Upper lobe of left lung (tissue), 6 donors: Measurements from ENCODE around the gene SMAD2. TPM values are rescaled to one million over a fixed set of nuclear protein-coding genes. Genes with fewer than 3 reads are reported as not detected.
A peak's percentile ranks its signal among the peaks of the same experiment; 100 is the strongest.

Experiments
- ATAC-seq, 2 donors: fragments of 200-7000 bp; cut with Tn5 transposase; one replicate each; pipeline ENCODE4 v1.9.1; 2022; ENCODE audit warnings: mild to moderate bottlenecking in 2 of 2, moderate library complexity in 2 of 2; ENCODE audit not compliant: low FRiP score in 2 of 2
- DNase-seq, 2 donors: peaks; one replicate each; pipeline ENCODE4 v3.0.0-alpha.2; 2019 to 2020
- H3K27ac ChIP-seq, 4 donors: fragments of 200-600 bp; sonication (generic); one replicate each; pipeline ENCODE4 v1.5.1; 2016 to 2019
- H3K27me3 ChIP-seq, 4 donors: fragments of 200-600 bp; sonication (generic); one replicate each; pipeline ENCODE4 v1.5.1; 2017 to 2019
- H3K36me3 ChIP-seq, 4 donors: fragments of 200-600 bp; sonication (generic); one replicate each; pipeline ENCODE4 v1.5.1; 2016 to 2019
- H3K4me1 ChIP-seq, 4 donors: fragments of 200-600 bp; sonication (generic); one replicate each; pipeline ENCODE4 v1.5.1; 2018 to 2019
- H3K4me3 ChIP-seq, 4 donors: fragments of 200-600 bp; sonication (generic); one replicate each; pipeline ENCODE4 v1.5.1; 2017 to 2019; ENCODE audit warnings: mild to moderate bottlenecking in 2 of 4, moderate library complexity in 1 of 4
- H3K9me3 ChIP-seq, 4 donors: fragments of 200-600 bp; sonication (generic); one replicate each; pipeline ENCODE4 v1.5.1; 2018 to 2019
- CTCF ChIP-seq, 6 experiments: fragments of 450-650 bp in 4 of 6; fragments of 200-600 bp in 2 of 6; sonication (generic) in 2 of 6; IDR thresholded peaks; one replicate each; pipeline ENCODE4 v1.5.1; 2016 to 2019; ENCODE audit warnings: antibody characterized with exemption in 6 of 6
- EP300 ChIP-seq, 4 donors: sonication (generic); formaldehyde crosslinking; IDR thresholded peaks; one replicate each; pipeline ENCODE4 v1.5.1; 2017; ENCODE audit warnings: antibody characterized with exemption in 4 of 4, control low read depth in 2 of 4
- POLR2A ChIP-seq, 4 donors: fragments of 450-650 bp; IDR thresholded peaks; one replicate each; pipeline ENCODE4 v1.5.1; 2016 to 2017; ENCODE audit warnings: antibody characterized with exemption in 4 of 4, mild to moderate bottlenecking in 2 of 4
- POLR2AphosphoS5 ChIP-seq, 2 donors: sonication (generic); formaldehyde crosslinking; IDR thresholded peaks; one replicate each; pipeline ENCODE4 v1.5.1; 2017; ENCODE audit warnings: antibody characterized with exemption in 2 of 2
- WGBS, 2 donors: methylation state at CpG; one replicate each; pipeline ENCODE4 v1.1.5; 2017 to 2018; 5-methylcytosine and 5-hydroxymethylcytosine counted together
- total RNA-seq, 6 donors: library from RNA; depleted of rRNA in 4 of 6; stranded (reverse); fragments of >200 nt in 4 of 6; gene quantifications; one replicate each; pipeline versions ENCODE4 v1.1.0 to v1.2.1, GENCODE V29; 2016 to 2021
- donor health status: DM: no; HTN: no; CAD: no; lungs with moderate emphysema.
- donor health status: DM: no; HTN: yes; CAD: no; lungs with severe emphysema.

Gene SMAD2
- total RNA-seq, 6 donors from 2014 or later: 52.1 to 151 (median 97.8) TPM

DNA sequence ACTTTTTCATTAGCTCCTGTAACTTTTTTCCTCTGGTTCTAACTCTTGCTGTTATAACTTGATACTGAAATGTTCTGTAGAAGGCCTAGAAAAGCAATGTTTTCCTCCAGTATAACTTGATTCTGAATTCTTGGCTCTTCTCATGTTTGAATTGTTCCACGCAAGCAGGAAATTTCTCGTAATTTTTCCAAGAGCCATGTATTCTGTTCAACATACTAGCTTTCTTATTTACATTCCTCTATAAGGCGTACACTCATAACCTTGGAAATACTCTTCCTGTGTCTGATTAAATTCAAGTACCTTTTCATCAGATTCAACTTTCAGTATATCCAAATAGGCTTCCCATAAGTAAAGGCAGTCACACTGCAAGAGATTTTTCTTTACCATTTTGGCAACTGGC lies 109.1 kb downstream of the SMAD2 start:
- Histone ChIP-seq H3K4me3 (no peak overlapping the region), H3K27ac (peak overlapping the region in 1 of 4 donors; percentile 52)

GRCh38 chr18:47817795-47818077 lies 112.7 kb downstream of the SMAD2 start:
- DNase-seq (no peak), ATAC-seq (no peak)
- no peaks in the 10 kb centered on the region for H3K27me3 ChIP-seq
- no peak for TF ChIP-seq EP300 (IDR thresholded peaks at IDR 0.05)
- TF ChIP-seq CTCF (IDR thresholded peaks at IDR 0.05): no peak
- TF ChIP-seq POLR2AphosphoS5 (IDR thresholded peaks at IDR 0.05): no peak
- TF ChIP-seq POLR2A (IDR thresholded peaks at IDR 0.05): no peak
- H3K4me3 ChIP-seq: no peak overlapping the region
- peaks cover 0 to 25% (median 6%) of the 10 kb centered on the region in 4 donors for H3K4me1 ChIP-seq
- no peaks in the 10 kb centered on the region for H3K36me3 ChIP-seq
- H3K27ac ChIP-seq: peak overlapping the region in 2 of 4 donors; percentile 13 to 25
- WGBS, 2 donors: 48 to 57% methylated on average over 1 of the region's 1 CpG
- H3K9me3 ChIP-seq: no peaks in the 10 kb centered on the region

More for the DNA sequence above, 109.1 kb downstream of the SMAD2 start:
- Histone ChIP-seq H3K4me1 (peaks cover 0 to 22% (median 8%) of the 10 kb centered on the region in 4 donors), H3K9me3 (no peaks in the 10 kb centered on the region), H3K27me3 (no peaks in the 10 kb centered on the region), H3K36me3 (peaks cover 0 to 4% (median 0%) of the 10 kb centered on the region in 4 donors)
- TF ChIP-seq EP300 (IDR thresholded peaks at IDR 0.05) (no peak), POLR2AphosphoS5 (IDR thresholded peaks at IDR 0.05) (no peak), POLR2A (IDR thresholded peaks at IDR 0.05) (no peak), CTCF (IDR thresholded peaks at IDR 0.05) (no peak)
- 66 to 77% methylated on average over 3 of the region's 3 CpGs for WGBS, 2 donors
- ATAC-seq (no peak), DNase-seq (no peak)

DNA sequence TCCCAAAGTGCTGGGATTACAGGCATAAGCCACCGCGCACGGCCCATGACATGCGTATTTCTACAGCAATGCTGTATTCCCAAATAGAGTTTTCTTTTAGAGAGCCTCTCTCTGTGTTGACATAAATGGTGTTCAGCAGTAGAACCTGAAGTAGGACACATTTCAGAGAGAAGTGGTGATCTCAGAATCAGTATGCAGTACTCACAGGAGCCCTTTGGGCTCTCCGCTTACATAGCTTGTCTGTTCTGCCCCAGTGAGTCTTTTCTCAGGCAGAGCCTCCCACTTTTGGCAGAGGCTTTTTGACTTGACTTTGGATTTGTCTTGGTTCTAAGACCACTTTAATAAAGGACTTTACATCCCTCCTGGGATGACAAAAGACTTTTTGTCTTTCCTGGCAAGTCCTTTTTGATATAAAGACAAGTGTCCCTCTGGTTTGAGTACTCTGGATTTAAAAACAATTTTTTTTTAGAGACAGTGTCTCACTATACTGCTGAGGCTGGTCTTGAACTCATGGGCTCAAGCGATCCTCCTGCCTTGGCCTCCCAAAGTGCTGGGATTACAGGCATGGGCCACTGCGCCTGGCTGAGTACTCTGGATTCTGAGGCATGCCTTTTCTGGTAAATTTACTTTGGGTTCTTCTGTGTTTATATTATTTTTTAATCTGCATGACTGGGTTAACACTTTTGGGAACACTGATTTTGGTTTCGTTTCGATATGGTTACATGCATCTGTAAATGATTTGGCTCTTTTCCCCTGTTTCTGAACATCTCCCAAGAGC lies 113.3 kb downstream of the SMAD2 start:
- TF ChIP-seq POLR2A (IDR thresholded peaks at IDR 0.05): no peak
- TF ChIP-seq EP300 (IDR thresholded peaks at IDR 0.05): no peak
- TF ChIP-seq POLR2AphosphoS5 (IDR thresholded peaks at IDR 0.05): no peak
- TF ChIP-seq CTCF (IDR thresholded peaks at IDR 0.05): no peak
- no peaks in the 10 kb centered on the region for H3K9me3 ChIP-seq
- H3K4me3 ChIP-seq: no peak overlapping the region
- DNase-seq (no peak), ATAC-seq (no peak)
- peaks cover 0 to 25% (median 6%) of the 10 kb centered on the region in 4 donors for H3K4me1 ChIP-seq
- H3K36me3 ChIP-seq: no peaks in the 10 kb centered on the region
- no peaks in the 10 kb centered on the region for H3K27me3 ChIP-seq
- 83 to 84% methylated on average over 9 of the region's 9 CpGs for WGBS, 2 donors
- peak overlapping the region in 2 of 4 donors; percentile 13 to 25 for H3K27ac ChIP-seq

GRCh38 chr18:47815486-47816270 lies 114.8 kb downstream of the SMAD2 start:
- 58 to 75% methylated on average over 5 of the region's 5 CpGs for WGBS, 2 donors
- Histone ChIP-seq H3K36me3 (no peaks in the 10 kb centered on the region), H3K9me3 (no peaks in the 10 kb centered on the region), H3K27ac (no peak overlapping the region), H3K4me1 (peaks cover 0 to 16% (median 6%) of the 10 kb centered on the region in 4 donors), H3K27me3 (no peaks in the 10 kb centered on the region), H3K4me3 (no peak overlapping the region)
- no peak for ATAC-seq
- no peak for DNase-seq
- TF ChIP-seq POLR2AphosphoS5 (IDR thresholded peaks at IDR 0.05): no peak
- TF ChIP-seq CTCF (IDR thresholded peaks at IDR 0.05): no peak
- no peak for TF ChIP-seq POLR2A (IDR thresholded peaks at IDR 0.05)
- TF ChIP-seq EP300 (IDR thresholded peaks at IDR 0.05): no peak
